ENCODE measurements around the gene MEIKIN.

DNA sequence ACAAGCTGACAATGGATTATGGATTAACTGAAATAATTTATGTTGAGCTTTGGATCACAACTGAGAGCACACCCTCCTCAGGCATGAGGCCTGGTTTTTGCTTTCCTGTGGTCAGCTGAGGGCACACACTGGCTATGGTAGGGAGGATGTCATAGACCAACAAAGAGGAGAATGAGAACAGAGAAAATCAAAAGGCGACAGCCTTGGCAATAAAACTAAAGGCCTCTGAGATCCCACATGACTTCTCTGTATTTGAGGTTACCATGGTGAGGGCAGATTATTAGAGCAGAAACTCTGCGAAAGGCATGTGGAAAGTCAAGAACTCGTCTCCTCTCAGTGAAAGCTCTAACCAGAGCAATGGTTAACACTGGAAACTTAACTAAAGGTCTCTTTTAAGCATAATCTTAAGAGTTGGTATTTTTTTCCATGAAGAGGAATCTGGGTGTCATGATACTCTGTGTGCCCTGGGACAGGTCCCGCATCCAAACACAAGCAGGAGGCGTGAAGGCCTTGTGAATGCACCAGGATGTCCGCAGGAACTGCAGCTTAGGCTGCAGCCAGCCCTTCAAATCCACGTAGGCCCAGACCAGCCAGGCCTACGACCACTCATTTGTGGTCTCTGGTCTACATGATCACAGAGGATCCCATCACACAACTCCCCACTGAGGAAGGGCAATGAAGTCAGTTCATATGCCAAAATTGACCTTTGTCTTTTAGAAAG, 12.4 kb upstream of the MEIKIN start:
- TF ChIP-seq CTCF (IDR thresholded peaks at IDR 0.05) (no peak), EP300 (IDR thresholded peaks at IDR 0.05) (no peak), POLR2A (IDR thresholded peaks at IDR 0.05) (no peak)

Data from tibial nerve (tissue), 4 donors.